ENCODE data around the gene MAPKAPK2.
A peak's percentile ranks its signal among the peaks of the same experiment; 100 is the strongest.
"Not testable (repeated sequence)": the region's sequence is repeated elsewhere in the genome, so short reads cannot be mapped to it uniquely, and the experiment has no call there.

The MAPKAPK2 gene

DNA sequence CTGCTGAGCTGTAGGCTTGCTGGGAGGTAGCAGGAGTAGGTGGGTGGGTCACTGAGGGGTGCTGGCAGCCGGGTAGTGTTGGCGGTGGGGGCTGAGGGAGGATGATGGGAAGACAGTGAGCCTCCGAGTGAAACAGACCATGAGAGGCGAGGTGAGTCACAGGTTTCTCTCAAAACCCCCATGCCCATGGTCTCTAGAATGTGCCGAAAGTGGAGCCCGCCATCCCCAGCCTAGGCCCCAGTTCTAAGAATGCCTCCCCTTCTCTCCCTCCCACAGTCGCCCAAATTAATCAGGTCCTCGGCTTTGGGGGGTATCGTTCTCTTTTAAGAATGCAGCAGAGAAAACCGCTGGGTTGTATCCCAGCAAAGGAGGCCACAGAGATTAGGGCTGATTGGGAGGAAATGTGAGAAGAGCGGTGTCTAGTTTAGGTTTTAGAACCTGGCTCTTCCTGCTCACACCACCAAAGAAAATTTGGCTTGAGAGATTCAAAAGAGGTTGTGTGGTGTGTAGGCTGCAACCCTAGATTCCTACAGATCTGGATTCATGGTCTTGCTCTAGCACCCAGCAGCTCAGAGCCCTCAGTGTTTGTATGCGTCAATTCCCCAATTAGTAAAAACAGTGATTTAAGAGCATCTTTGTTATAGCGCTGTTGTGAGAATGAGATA is 58.1 kb downstream of the MAPKAPK2 start:
- DNase-seq (ENCODE audit: low read depth in 2 of 2): no peak

DNA sequence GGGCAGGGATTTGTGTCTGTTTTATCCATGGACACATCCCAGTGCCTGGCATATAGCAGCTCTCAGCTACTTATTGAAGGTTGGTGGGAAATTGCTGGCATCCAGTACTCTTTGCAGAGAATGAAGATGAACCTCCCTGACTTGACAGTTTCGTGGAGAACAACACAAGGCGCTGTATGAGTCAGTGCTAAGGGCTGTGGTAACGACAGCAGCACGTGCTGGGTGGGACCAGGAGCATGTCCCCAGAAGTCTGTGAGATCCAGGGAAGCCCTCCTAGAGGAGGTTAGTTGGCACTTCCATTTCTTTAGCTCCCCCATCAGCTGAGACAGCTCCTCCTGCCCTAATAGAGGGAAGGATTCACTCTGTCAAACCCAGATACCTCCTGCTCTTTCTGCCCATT is 60.0 kb downstream of the MAPKAPK2 start:
- no peak for DNase-seq (ENCODE audit: low read depth in 2 of 2)

DNA sequence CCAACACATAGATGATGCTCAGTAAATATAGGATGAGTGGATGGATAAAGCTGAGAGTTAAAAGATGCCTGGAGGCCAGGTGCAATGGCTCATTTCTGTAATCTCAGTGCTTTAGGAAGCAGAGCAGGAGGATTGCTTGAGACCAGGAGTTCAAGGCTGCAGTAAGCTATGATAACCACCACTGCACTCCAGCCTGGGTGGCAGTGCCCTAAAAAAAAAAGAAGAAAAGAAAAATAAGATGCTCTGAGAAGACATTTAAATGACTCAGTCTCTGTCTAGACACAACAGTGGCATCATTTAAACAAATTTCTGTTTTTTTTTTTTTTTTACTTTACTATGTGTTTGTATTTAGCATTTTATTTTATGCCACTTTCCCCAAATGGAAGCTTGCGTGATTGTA is 60.6 kb downstream of the MAPKAPK2 start:
- DNase-seq (ENCODE audit: low read depth in 2 of 2): no peak

DNA sequence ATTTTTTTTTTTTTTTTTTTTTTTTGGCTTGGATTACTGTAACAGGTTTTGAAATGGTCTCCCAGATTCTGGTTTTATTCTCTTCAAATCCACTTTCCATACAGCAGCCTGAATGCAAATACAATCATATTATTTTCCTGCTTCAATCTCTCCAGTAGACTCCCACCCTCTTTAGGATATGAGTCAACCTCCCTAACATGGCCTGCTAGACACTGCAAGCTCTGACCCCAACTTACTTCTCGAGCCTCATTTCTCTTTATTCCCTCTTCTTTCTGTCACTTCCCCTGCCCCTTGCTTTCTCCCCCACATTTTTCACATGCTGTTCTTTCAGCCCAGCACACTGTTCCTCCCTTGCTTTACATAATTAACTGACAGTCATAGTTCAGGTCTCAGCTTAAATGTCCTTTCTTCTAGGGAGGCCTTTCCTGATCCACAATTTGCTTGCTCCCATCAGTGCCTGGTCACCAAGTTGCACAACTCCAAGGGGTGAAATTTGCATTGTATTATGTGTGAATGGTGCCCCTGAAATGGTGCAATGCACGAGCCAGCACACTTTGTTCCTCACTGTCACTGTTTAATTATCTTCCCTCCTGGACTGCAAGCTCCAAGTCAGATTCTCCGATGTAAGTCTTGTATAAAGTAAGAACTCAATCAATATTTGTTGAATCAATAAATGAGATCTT is 63.8 kb downstream of the MAPKAPK2 start:
- DNase-seq (ENCODE audit: low read depth in 2 of 2): no peak

DNA sequence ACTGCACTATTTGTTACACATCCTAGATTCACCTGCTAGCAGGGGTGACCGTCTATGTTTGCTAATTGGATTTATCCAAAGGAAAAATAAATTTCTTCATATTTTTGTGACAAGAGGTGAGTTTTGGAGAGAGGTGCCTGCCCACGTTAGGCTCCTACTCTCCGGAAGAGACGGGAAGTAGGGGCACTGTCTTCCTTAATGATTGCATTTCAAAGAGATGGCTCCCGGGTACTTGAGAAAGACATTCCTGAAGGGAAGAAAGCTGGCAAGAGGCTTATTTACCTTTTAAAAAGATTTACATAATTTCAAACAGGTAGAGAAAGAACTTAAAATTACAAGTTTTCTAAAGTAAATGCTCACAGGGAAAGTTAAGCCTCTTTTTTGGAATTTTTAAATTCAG is 67.2 kb downstream of the MAPKAPK2 start:
- DNase-seq (ENCODE audit: low read depth in 2 of 2): no peak

DNA sequence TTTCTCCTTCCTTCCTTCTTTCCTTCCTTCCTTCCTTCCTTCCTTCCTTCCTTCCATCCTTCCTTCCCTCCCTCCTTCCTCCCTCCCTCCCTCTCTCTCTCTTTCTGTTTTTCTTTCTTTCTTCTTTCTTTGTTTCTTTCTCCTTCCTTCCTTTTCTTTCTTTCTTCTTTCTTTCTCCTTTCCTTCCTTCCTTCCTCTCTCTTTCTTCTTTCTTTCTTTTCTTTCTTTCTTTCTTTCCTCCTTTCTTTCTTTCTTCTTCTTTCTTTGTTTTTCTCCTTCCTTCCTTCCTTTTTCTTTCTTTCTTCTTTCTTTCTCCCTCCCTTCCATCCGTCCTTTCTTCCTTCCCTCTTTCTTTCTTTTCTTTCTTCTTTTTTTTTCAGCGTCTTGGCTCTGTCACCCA is 67.8 kb downstream of the MAPKAPK2 start:
- DNase-seq (ENCODE audit: low read depth in 2 of 2): no peak

DNA sequence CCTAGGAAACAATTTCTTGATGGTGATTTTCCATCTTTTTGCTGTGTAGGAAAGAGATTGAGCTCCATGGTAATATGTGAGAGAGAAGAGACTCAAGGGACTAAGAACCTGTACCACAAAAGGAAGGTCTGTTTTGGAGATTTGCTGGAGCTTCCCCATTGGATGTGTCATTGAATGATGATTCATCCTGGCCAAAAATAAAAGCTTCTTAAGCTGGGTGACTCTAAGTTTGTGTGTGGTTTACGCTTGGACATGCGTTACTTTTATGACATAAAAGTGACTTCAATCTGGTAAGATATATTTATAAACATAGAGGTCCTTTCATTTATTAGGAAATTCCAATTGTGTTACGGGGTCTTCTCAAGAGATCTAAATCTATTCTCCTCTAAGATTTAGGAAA is 68.4 kb downstream of the MAPKAPK2 start:
- DNase-seq (ENCODE audit: low read depth in 2 of 2): no peak

DNA sequence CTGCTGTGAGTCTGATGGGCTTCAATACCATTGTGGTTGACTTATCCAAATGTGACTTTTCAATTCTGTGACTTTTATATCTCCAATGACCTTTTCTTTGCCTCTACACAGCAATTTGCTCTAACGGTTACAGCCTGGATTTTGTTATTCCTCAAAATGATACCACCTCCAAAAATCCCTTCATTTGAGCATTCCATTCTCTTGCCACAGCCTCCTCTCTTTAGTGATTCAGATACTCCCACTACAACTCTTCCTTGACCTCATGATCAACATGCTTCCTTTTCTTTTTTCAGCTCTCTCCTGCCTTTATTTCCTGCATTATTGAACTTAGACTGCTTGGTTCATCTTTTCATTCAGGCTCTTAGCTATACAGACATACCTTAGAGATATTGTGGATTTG is 69.3 kb downstream of the MAPKAPK2 start:
- DNase-seq (ENCODE audit: low read depth in 2 of 2): no peak

DNA sequence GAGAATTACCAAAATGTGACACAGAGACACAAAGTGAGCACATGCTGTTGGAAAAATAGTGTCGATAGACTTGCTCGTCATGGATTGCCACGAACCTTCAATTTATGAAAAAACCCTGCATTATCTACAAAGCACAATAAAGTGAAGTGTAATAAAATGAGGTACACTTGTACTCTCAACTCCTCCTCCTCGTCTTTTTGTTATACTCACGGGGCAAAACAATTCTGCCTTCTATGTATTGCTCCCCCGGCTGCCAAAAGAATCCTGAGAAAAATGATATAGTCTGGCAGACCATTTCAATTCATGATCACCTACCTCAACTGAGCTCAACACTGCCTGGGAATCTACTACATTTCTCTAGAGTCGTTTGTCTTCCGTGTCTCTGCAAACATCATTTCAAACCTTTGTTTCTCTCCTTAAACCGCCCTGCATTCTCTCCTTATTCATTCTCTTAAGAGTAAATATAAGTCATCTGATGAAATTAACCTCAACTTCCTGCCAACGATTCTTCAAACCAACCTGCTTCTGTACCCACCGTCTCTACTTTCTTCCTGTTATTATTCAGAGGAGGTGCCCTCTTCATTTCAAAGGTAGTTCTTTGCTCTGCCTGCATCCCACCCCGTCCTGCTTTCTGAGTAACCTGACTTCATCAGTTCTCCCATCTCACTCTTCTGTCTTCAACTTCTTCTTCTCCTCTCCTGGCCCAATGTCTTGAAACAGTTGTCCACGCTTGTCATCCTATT is 73.0 kb downstream of the MAPKAPK2 start:
- no peak for DNase-seq (ENCODE audit: low read depth in 2 of 2)

DNA sequence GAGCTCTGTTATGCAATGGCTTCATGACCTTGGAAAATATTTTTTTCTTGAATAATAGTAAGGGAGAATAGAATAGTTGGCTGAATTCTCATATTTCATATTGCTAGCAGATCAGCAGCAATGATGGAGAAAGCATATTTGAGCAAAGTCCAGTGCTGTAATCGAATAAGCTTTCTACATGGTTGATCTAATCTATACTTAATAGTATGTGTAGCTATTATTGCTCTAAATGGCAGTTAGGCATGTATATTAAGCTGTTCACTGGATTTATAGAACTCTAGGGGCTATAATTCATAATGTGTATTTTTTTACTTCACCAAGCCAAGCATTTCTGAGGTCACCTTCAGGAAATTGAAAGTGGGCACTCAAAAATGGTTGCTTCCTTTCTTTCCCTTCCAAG is 75.9 kb downstream of the MAPKAPK2 start:
- no peak for DNase-seq (ENCODE audit: low read depth in 2 of 2)

DNA sequence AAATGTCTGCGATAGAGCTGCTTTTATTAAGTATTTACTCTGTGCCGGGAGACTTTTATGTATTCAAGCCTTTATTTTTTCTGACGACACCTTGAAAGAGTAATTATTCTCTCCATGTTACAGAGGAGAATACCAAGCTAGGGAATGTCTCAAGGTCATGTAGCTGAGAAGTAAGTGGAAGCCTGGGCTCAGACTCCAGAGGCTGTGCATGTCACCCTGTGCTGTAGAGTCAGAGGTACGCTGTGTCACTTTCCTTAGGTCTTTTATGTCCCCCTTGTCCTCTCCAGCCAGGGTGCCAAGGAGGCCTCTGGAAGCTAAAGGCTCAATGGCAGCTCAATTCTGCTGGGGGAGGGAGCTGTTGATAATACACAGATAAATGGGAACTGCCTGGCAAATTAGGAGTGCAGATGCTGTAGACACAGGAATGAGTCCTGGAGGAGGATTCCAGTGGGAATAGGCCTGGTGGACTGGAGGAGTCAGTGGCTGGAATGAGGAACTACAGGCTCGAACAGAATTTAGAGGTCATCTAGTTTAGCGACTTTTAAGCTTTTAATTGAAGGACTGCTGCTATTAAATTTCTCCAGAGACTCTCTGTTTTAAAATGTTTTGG is 76.6 kb downstream of the MAPKAPK2 start:
- no peak for DNase-seq (ENCODE audit: low read depth in 2 of 2)

DNA sequence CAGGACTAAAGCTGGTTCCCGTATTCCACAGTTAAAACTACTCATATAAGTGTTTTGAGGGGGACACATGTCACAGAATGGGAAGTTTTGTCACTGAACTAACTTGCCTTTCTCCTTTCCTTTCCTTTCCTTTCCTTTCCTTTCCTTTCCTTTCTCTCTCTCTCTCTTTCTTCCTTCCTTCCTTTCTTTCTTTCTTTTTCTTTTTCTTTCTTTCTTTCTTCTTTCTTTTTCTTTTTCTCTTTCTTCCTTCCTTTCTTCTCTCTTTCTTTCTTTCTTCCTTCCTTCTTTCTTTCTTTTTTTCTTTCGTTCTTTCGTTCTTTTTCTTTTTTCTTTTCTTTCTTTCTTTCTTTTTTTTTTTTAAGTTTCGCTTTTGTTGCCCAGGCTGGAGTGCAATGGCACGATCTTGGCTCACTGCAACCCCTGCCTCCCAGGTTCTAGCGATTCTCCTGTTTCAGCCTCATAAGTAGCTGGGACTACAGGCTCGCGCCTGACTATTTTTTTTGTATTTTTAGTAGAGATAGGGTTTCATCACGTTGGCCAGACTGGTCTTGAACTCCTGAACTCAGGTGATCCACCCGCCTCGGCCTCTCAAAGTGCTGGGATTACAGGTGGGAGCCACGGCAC is 78.1 kb downstream of the MAPKAPK2 start:
- not testable (repeated sequence) for DNase-seq (ENCODE audit: low read depth in 2 of 2)

DNA sequence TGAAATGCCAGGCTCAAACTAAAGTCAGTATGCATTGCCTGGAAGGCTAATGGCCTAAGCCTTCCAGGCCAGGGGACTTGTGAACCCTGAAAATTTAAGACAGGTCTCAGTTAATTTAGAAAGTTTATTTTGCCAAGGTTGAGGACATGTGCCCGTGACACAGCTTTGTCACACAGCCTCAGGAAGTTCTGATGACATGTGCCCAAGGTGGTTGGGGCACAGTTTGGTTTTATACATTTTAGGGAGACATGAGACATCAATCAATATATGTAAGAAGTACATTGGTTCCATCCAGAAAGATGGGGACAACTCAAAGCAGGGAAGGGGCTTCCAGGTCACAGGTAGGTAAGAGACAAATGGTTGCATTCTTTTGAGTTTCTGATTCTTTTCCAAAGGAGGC is 81.1 kb downstream of the MAPKAPK2 start:
- DNase-seq (ENCODE audit: low read depth in 2 of 2): not testable (repeated sequence)

DNA sequence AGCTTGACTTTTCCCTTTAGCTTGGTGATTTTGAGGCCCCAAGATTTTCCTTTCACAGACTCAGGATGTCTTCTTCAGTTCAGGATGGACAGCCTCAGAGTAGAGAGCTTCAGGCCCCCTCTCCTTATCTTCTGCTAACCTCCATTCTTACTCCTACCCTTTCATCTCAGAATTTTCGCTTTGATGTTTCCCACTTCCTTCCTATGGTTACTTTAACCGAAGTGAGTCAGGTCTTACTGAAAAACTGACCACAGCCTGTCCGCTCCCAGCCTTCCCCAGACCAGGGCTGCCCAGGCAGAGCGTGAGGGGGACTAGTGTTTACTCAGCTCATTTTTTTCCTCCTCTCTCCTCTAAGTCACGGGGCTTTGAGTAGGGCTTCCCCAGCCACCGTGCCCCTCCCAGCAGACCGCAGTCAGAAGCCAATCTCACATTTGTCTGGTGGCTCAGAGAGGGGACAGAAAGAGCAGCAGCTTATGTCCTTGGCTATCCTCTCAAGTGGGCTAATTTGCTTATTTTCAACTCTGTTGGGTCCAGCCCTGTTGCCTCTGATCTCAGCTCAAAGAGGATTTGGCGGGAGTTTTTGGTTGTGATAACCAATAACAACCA is 81.6 kb downstream of the MAPKAPK2 start:
- peak; percentile 42 to 54 for DNase-seq (ENCODE audit: low read depth in 2 of 2)

DNA sequence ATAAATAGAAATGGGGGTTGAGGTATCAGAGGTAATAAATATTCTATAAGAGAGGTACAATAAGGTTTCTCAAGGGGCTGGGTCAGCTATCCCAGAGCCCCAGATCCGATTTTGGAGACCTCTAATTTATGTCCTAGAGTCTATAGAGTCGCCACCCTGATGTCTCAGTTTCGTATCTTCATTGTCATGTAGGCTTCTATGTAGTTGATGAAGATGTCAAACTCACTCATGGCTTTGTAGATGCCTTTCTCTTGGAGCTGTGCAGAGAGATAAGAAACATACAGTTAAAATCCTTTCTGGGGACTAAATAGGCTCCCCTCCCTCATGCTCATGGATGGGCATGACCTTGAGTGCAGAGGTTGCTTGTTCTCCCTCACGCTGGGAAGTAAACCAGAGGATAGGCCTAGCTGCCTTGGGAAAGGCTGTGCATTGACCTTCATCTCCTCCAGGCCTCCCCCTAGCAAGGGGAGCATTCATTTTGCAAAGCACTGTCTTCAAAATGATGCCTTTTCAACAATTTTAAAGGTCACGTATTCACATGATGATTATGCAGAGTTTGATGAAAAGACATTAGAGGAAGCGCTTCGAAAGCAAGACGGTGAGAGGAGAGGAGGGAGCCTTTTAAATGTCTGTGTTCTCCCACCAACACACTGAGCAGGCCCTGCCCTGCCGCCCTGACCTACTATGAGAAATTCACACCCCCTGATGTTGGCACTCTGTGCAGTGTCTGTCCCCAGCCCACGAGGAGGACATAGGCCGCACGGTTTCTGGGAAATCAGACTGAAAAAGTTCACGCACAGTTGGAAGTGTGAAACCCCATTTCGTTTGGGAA is 84.0 kb downstream of the MAPKAPK2 start:
- DNase-seq (ENCODE audit: low read depth in 2 of 2): no peak

DNA sequence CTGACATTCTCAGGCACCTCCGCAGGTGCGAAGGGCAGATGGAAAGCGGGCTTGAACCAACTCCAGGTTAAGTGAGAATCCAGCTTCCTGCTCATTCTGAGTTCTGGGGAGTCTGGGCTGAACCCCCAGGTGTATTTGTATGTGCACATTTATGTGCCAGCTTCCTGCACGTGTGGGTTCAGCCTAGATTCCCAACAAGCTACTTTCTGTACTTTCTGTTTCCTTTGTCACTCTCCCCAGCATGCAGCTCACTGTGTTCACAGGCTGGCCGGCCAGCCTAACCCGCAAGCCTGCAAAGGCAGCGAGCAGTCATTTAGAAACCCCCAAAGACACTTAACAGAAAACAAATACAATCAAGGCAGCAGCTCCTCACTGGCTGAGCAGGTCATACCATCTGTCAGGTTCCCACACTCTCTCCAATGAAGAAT is 84.6 kb downstream of the MAPKAPK2 start:
- peak; percentile 38 to 57 for DNase-seq (ENCODE audit: low read depth in 2 of 2)

DNA sequence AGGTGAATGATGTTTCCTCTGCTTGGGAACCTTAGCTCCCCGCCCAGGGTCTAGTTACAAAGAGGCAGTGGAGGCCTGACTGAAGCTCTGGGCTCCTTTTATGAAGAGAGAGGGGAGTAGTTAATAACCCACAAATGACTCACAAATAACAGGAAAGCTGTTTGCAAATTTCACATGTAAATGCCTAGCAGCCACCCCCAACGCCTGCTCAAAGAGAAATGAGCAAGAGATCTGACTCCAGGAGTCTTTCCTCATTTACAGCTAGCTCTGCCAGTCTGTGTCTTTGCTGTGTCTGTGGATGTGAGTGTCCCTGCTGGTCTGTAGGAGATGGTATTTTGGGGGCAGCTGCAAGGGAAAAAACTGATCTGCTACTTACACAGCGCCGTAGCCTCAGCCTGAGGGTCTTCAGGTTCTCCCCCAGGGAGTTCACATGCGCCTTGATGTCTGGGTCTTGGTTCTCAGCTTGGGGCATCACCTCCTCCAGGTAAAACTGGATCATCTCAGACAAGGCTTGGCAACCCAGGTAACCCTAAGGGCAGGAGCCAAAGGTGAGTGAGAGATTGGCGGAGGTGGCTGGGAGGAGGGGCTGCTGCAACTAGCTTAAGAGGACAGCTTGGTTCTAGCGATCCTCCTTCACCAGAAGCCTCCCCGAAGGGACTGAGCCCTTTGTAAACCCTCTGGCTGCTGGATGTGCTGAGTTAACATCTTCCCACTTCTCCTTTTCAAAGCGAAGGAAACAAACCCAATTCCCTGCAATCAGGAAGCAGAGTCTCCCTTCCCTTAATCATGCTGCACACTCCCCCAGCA is 86.0 kb downstream of the MAPKAPK2 start, which contains the start of gene IL19:
TSS of gene IL19 (plus strand) at position 243 of the 807 bp plus-strand sequence. CDS start 65,890 bp downstream, outside the sequence.
- no peak for DNase-seq (ENCODE audit: low read depth in 2 of 2)

DNA sequence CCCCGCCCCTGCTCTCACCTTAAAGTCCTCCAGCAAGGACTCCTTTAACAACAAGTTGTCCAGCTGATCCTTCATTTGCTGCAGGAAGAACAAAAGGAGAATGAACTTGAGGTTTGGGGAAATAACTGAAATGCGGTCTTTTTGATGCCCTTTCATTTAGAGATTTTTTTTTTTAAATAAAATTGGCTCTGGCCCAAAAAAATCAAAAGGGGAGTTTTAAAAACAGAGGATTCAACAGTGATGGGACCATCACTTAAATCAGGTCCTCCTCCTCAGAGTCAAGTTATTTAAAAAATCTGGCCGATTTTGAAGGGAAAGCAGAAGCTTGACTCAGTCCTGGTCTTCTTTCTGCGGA is 86.6 kb downstream of the MAPKAPK2 start:
- no peak for DNase-seq (ENCODE audit: low read depth in 2 of 2)

DNA sequence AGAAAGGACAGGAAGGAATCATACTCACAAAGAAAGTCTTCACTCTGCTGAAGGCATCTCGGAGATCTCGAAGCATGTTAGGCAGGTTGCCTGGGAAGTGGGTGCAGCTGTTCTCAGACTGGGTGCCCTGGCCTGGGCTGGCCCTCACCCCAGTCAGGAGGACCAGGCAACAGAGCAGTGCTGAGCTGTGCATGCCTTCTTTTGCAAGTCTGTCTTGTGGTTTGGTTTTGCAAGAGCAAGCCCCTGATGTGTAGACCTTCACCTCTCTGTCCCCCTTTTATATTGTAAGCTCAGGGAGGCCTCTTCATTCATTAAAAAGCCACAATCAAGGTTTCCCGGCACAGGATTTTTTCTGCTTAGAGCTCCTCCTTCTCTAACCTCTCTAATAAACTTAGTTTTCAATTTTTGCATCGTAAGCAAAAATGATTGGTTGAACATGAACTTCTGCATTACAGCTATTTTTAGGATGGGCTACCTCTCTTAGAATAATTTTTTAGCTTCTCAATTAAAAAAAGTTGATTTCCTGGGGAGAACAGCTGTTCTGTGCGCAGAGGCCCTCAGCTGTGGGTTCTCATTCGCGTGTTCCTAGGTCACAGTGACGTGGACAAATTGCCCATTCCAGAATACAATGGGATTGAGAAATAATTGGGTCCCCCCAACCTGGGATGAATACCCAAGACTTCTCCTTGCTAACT is 87.7 kb downstream of the MAPKAPK2 start, which contains the start of gene IL10:
TSS of gene IL10 (minus strand) at position 252 of the 695 bp plus-strand sequence. CDS start at position 193, 59 bp downstream.
- no peak for DNase-seq (ENCODE audit: low read depth in 2 of 2)
